Breast epithelium (tissue), 3 donors: ENCODE data around the gene CD200.

Source experiments
- POLR2A ChIP-seq: fragments of 450-650 bp; IDR thresholded peaks from one replicate; pipeline ENCODE4 v1.6.1; 2016; ENCODE audit warnings: antibody characterized with exemption, mild to moderate bottlenecking, moderate library complexity
- POLR2AphosphoS5 ChIP-seq, 3 donors: sonication (generic); formaldehyde crosslinking; IDR thresholded peaks; one replicate each; pipeline ENCODE4 v1.6.1; 2017; ENCODE audit warnings: antibody characterized with exemption in 3 of 3

GRCh38 chr3:112399064-112399463 is 66.1 kb downstream of the CD200 start:
- TF ChIP-seq POLR2A, result no peak
- TF ChIP-seq POLR2AphosphoS5 (IDR thresholded peaks at IDR 0.05), result no peak
